GM18505 (cell line): ENCODE results near the gene PRDM16.

Experiments
- ATAC-seq: cut with Tn5 transposase; IDR thresholded peaks from one replicate; pipeline ENCODE4 v1.9.1; 2021; ENCODE audit not compliant: unreplicated experiment
- POLR2A ChIP-seq: IDR thresholded peaks from 4 replicates; pipeline ENCODE4 v1.6.1; 2011; ENCODE audit warnings: borderline replicate concordance; ENCODE audit not compliant: insufficient read depth, insufficient read length; ENCODE audit errors: extremely low read depth

PRDM16 gene

GRCh38 chr1:3122311-3122710 is 53.3 kb downstream of the PRDM16 start:
- no peak for ATAC-seq
- no peak for TF ChIP-seq POLR2A

GRCh38 chr1:3124246-3124645 is 55.2 kb downstream of the PRDM16 start:
- no peak for TF ChIP-seq POLR2A
- ATAC-seq: no peak

GRCh38 chr1:3125078-3125477 is 56.1 kb downstream of the PRDM16 start:
- TF ChIP-seq POLR2A: no peak

GRCh38 chr1:3125546-3126368 is 56.8 kb downstream of the PRDM16 start:
- ATAC-seq: no peak
- TF ChIP-seq POLR2A: no peak

More at GRCh38 chr1:3125078-3125477, 56.1 kb downstream of the PRDM16 start:
- ATAC-seq: no peak

- ATAC-seq: no peak
- no peak for TF ChIP-seq POLR2A
Observed at GRCh38 chr1:3126756-3127678, 58.0 kb downstream of the PRDM16 start.

GRCh38 chr1:3127738-3128137 is 58.7 kb downstream of the PRDM16 start:
- TF ChIP-seq POLR2A: no peak
- ATAC-seq: no peak

- no peak for ATAC-seq
Observed at GRCh38 chr1:3128431-3129132, 59.6 kb downstream of the PRDM16 start.

GRCh38 chr1:3129133-3129490 is 60.1 kb downstream of the PRDM16 start:
- no peak for ATAC-seq
- TF ChIP-seq POLR2A: no peak

More at GRCh38 chr1:3128431-3129132, 59.6 kb downstream of the PRDM16 start:
- TF ChIP-seq POLR2A: no peak

- TF ChIP-seq POLR2A: no peak
- no peak for ATAC-seq
Observed at GRCh38 chr1:3130268-3130667, 61.3 kb downstream of the PRDM16 start.

GRCh38 chr1:3132660-3133059 is 63.7 kb downstream of the PRDM16 start:
- ATAC-seq: no peak
- TF ChIP-seq POLR2A: no peak

GRCh38 chr1:3133686-3134085 is 64.7 kb downstream of the PRDM16 start:
- no peak for TF ChIP-seq POLR2A
- no peak for ATAC-seq

GRCh38 chr1:3134381-3135072 is 65.5 kb downstream of the PRDM16 start:
- no peak for ATAC-seq
- TF ChIP-seq POLR2A: no peak

- TF ChIP-seq POLR2A: no peak
- ATAC-seq: no peak
Observed at GRCh38 chr1:3135073-3135702, 66.2 kb downstream of the PRDM16 start.
